RPMI7951 (cell line): Measurements from ENCODE around the gene THSD4. TPM values are rescaled to one million over a fixed set of nuclear protein-coding genes. Genes with fewer than 3 reads are reported as not detected.
"Not testable (repeated sequence)": the region's sequence is repeated elsewhere in the genome, so short reads cannot be mapped to it uniquely, and the experiment has no call there.

Experiments
- DNase-seq: peaks from one replicate; pipeline ENCODE4 v3.0.0-alpha.2; 2012; ENCODE audit warnings: low read depth
- total RNA-seq: library from RNA; depleted of rRNA; stranded (reverse); fragments of >200 nt; shearing (Covaris generic); gene quantifications from 2 replicates; pipeline ENCODE4 v1.2.3, GENCODE V29; 2014

The THSD4 gene
- total RNA-seq, 1 experiment from 2014 or later = 25.2 TPM

- no peak for DNase-seq
Observed at GRCh38 chr15:71384501-71384900, 269.2 kb downstream of the THSD4 start.

- peak; percentile 70 for DNase-seq
Observed at GRCh38 chr15:71385026-71385425, 269.8 kb downstream of the THSD4 start.

GRCh38 chr15:71385457-71385856 is 270.2 kb downstream of the THSD4 start:
- no peak for DNase-seq

- no peak for DNase-seq
Observed at GRCh38 chr15:71386005-71386404, 270.7 kb downstream of the THSD4 start.

- peak; percentile 41 for DNase-seq
Observed at GRCh38 chr15:71386448-71387236, 271.4 kb downstream of the THSD4 start.

- no peak for DNase-seq
Observed at GRCh38 chr15:71387810-71388209, 272.5 kb downstream of the THSD4 start.

- DNase-seq = peak; percentile 79
Observed at GRCh38 chr15:71390096-71390495, 274.8 kb downstream of the THSD4 start.

GRCh38 chr15:71391421-71392088 is 276.3 kb downstream of the THSD4 start:
- DNase-seq = no peak

GRCh38 chr15:71392861-71393283 is 277.6 kb downstream of the THSD4 start:
- DNase-seq = peak; percentile 49

GRCh38 chr15:71393383-71393782 is 278.1 kb downstream of the THSD4 start:
- DNase-seq = no peak

- DNase-seq = no peak
Observed at GRCh38 chr15:71396536-71397125, 281.4 kb downstream of the THSD4 start.

- DNase-seq = peak; percentile 56
Observed at GRCh38 chr15:71397377-71397776, 282.1 kb downstream of the THSD4 start.

GRCh38 chr15:71400294-71400693 is 285.0 kb downstream of the THSD4 start:
- DNase-seq = no peak

GRCh38 chr15:71401728-71402127 is 286.5 kb downstream of the THSD4 start:
- DNase-seq = not testable (repeated sequence)

- DNase-seq = peak; percentile 56
Observed at GRCh38 chr15:71409541-71409940, 294.3 kb downstream of the THSD4 start.

- DNase-seq = no peak
Observed at GRCh38 chr15:71410347-71410746, 295.1 kb downstream of the THSD4 start.

GRCh38 chr15:71411538-71412482 is 296.5 kb downstream of the THSD4 start:
- peak; percentile 74 for DNase-seq

- no peak for DNase-seq
Observed at GRCh38 chr15:71413419-71413818, 298.1 kb downstream of the THSD4 start.

- no peak for DNase-seq
Observed at GRCh38 chr15:71414853-71415252, 299.6 kb downstream of the THSD4 start.

GRCh38 chr15:71422530-71423259 is 307.4 kb downstream of the THSD4 start:
- DNase-seq = no peak

- peak; percentile 83 for DNase-seq
Observed at GRCh38 chr15:71424765-71425164, 309.5 kb downstream of the THSD4 start.
